ENCODE results near the gene TRAF7.
"Not testable (repeated sequence)": the region's sequence is repeated elsewhere in the genome, so short reads cannot be mapped to it uniquely, and the experiment has no call there.

TRAF7 gene

DNA sequence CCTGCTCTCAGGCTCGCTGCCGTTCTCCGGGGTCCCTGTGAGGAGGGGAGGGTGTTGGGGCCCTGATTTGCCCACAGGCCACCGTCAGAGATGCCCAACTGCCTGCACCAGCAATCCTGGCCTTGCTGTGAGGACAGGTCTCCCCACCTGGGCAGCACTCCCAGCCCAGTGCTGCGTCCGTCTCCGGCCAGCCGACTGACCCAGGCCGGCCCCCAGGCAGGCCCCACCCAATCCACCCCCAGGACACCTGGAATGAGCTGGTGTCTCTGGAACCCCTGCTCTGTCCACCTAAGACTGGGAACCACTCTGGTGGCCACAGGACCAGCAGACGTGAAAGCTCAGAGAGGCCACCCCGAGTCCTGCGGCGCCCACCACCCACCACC lies 40.0 kb upstream of the TRAF7 start:
- Histone ChIP-seq H3K27ac (ENCODE audit: low read length) (no peak overlapping the region), H3K4me3 (ENCODE audit: low read depth in 1 of 2, low read length in 2 of 2) (no peak overlapping the region), H3K9me3 (ENCODE audit: insufficient read depth, low read length, severe bottlenecking) (no peaks in the 10 kb centered on the region), H4K20me1 (ENCODE audit: insufficient read depth, low read length) (no peaks in the 10 kb centered on the region), H3K9ac (ENCODE audit: low read depth, low read length) (no peak overlapping the region), H3K79me2 (ENCODE audit: insufficient read depth, low read length) (peaks cover 4% of the 10 kb centered on the region), H2AFZ (ENCODE audit: low read depth, low read length) (no peak overlapping the region), H3K27me3 (ENCODE audit: insufficient read depth, low read length, poor library complexity) (no peaks in the 10 kb centered on the region), H3K36me3 (ENCODE audit: insufficient read depth, low read length) (peaks cover 22% of the 10 kb centered on the region), H3K4me1 (ENCODE audit: insufficient read depth, low read length) (no peaks in the 10 kb centered on the region), H3K4me2 (ENCODE audit: insufficient read depth, low read length) (no peak overlapping the region)
- no peak for DNase-seq
- no peak for ATAC-seq (ENCODE audit: insufficient read depth, low read depth)
- no peak for TF ChIP-seq EZH2 (IDR thresholded peaks at IDR 0.05; ENCODE audit: borderline replicate concordance, low read depth, low read length, severe bottlenecking)
- TF ChIP-seq, protein P1, sequence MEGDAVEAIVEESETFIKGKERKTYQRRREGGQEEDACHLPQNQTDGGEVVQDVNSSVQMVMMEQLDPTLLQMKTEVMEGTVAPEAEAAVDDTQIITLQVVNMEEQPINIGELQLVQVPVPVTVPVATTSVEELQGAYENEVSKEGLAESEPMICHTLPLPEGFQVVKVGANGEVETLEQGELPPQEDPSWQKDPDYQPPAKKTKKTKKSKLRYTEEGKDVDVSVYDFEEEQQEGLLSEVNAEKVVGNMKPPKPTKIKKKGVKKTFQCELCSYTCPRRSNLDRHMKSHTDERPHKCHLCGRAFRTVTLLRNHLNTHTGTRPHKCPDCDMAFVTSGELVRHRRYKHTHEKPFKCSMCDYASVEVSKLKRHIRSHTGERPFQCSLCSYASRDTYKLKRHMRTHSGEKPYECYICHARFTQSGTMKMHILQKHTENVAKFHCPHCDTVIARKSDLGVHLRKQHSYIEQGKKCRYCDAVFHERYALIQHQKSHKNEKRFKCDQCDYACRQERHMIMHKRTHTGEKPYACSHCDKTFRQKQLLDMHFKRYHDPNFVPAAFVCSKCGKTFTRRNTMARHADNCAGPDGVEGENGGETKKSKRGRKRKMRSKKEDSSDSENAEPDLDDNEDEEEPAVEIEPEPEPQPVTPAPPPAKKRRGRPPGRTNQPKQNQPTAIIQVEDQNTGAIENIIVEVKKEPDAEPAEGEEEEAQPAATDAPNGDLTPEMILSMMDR (IDR thresholded peaks at IDR 0.05; ENCODE audit: borderline replicate concordance, extremely low read depth, low read length, poor library complexity, severe bottlenecking), result no peak

DNA sequence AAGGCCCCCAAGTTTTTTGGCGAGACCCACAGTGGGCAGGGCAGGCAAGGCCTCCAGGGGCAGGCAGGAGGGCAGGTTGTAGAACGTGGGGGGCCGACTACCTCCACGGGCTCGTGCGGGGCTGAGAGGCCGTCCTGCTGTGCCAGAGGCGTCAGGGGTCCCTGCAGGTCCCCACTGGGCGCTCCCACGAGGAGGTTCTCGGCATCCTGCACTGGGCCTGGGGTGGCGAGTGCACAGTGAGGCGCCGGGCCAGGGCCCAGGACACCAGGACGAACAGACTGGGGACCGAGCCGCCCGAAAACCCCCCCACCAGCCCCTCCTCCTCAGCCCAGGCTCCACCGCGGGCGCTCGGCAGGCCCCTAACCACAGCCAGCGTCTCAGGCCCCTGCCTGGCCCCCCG lies 39.2 kb upstream of the TRAF7 start:
- peaks cover 14% of the 10 kb centered on the region for H3K36me3 ChIP-seq (ENCODE audit: insufficient read depth, low read length)
- H3K79me2 ChIP-seq (ENCODE audit: insufficient read depth, low read length); DNase-seq; H3K4me3 ChIP-seq (ENCODE audit: low read depth in 1 of 2, low read length in 2 of 2); H3K27ac ChIP-seq (ENCODE audit: low read length); ATAC-seq (ENCODE audit: insufficient read depth, low read depth); H2AFZ ChIP-seq (ENCODE audit: low read depth, low read length); H3K9ac ChIP-seq (ENCODE audit: low read depth, low read length); H3K9me3 ChIP-seq (ENCODE audit: insufficient read depth, low read length, severe bottlenecking); H3K4me1 ChIP-seq (ENCODE audit: insufficient read depth, low read length); H4K20me1 ChIP-seq (ENCODE audit: insufficient read depth, low read length); H3K4me2 ChIP-seq (ENCODE audit: insufficient read depth, low read length); H3K27me3 ChIP-seq (ENCODE audit: insufficient read depth, low read length, poor library complexity): not testable (repeated sequence)

DNA sequence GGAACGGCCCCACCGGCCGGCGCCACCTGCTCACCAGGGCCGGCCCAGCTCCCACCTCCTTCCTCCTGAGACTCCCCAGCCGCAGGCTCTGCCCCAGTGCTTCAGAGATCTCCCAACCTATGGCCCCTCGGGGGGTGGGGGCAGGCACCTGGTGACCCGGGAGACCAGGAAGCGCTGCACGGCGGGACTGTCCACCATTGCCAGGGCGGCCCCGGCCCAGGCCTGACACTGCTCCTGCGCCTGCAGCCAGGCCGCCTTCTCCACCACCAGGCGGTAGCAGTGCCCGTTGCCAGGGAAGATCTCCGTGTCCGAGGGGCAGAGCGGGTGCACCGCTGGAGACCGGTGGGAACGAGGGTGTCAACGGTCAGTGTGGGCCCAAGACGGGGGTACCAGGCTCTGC lies 38.2 kb upstream of the TRAF7 start:
- peaks cover 15% of the 10 kb centered on the region for H3K79me2 ChIP-seq (ENCODE audit: insufficient read depth, low read length)
- not testable (repeated sequence) for H3K4me3 ChIP-seq (ENCODE audit: low read depth in 1 of 2, low read length in 2 of 2); H3K27ac ChIP-seq (ENCODE audit: low read length); H3K4me1 ChIP-seq (ENCODE audit: insufficient read depth, low read length); H3K4me2 ChIP-seq (ENCODE audit: insufficient read depth, low read length); H3K9me3 ChIP-seq (ENCODE audit: insufficient read depth, low read length, severe bottlenecking); ATAC-seq (ENCODE audit: insufficient read depth, low read depth); DNase-seq; H4K20me1 ChIP-seq (ENCODE audit: insufficient read depth, low read length); H3K9ac ChIP-seq (ENCODE audit: low read depth, low read length); H3K36me3 ChIP-seq (ENCODE audit: insufficient read depth, low read length); H3K27me3 ChIP-seq (ENCODE audit: insufficient read depth, low read length, poor library complexity); H2AFZ ChIP-seq (ENCODE audit: low read depth, low read length)

DNA sequence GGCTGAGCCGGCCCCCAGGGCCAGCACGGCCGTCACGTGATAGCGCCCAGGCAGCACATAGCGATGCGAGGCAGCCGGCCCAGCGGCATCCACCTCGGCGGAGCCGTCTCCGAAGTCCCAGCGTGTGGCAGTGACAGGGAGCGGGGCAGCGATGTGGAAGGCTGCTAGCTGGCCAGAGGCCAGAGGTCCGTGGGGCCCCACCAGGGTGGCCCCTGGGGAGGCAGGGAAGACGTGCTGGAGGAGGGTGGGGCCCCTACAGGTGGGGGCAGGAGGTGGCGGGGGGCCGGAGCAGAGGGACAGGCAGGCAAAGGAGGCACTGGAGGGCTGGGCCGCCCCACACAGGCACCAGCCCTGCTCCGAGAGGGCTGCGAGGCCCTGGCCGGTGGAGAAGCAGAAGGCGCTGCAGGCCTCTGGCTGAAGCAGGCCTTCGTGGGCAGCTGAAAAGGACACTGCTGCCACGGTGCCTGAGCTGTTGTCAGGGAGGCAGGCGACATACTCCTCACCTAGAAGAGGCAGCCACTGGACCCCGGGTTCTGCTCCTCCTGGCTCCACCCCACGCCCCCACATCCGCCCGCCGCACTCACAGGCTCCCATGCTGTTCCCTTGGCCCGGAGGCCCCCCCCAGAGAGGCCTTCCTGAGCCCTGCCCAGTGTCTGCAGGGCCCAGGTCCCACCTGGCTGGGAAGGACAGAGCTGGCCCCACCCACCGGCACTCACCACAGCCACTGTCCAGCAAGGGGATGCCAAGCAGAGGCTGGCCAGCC lies 37.4 kb upstream of the TRAF7 start:
- peaks cover 18% of the 10 kb centered on the region for H3K79me2 ChIP-seq (ENCODE audit: insufficient read depth, low read length)
- H3K4me1 ChIP-seq (ENCODE audit: insufficient read depth, low read length); H3K36me3 ChIP-seq (ENCODE audit: insufficient read depth, low read length); ATAC-seq (ENCODE audit: insufficient read depth, low read depth); H3K9me3 ChIP-seq (ENCODE audit: insufficient read depth, low read length, severe bottlenecking); H3K27me3 ChIP-seq (ENCODE audit: insufficient read depth, low read length, poor library complexity); H3K27ac ChIP-seq (ENCODE audit: low read length); H2AFZ ChIP-seq (ENCODE audit: low read depth, low read length); DNase-seq; H3K4me3 ChIP-seq (ENCODE audit: low read depth in 1 of 2, low read length in 2 of 2); H3K4me2 ChIP-seq (ENCODE audit: insufficient read depth, low read length); H3K9ac ChIP-seq (ENCODE audit: low read depth, low read length): not testable (repeated sequence)
- H4K20me1 ChIP-seq (ENCODE audit: insufficient read depth, low read length), result peaks cover 11% of the 10 kb centered on the region; the same call in 1 of the 2 replicates

- Histone ChIP-seq H4K20me1 (ENCODE audit: insufficient read depth, low read length) (peaks cover 22% of the 10 kb centered on the region; the same call in 1 of the 2 replicates), H3K79me2 (ENCODE audit: insufficient read depth, low read length) (peaks cover 36% of the 10 kb centered on the region)
- not testable (repeated sequence) for H3K4me3 ChIP-seq (ENCODE audit: low read depth in 1 of 2, low read length in 2 of 2); H3K27ac ChIP-seq (ENCODE audit: low read length); H3K9me3 ChIP-seq (ENCODE audit: insufficient read depth, low read length, severe bottlenecking); H3K27me3 ChIP-seq (ENCODE audit: insufficient read depth, low read length, poor library complexity); H3K9ac ChIP-seq (ENCODE audit: low read depth, low read length); DNase-seq; ATAC-seq (ENCODE audit: insufficient read depth, low read depth); H2AFZ ChIP-seq (ENCODE audit: low read depth, low read length); H3K4me2 ChIP-seq (ENCODE audit: insufficient read depth, low read length); H3K4me1 ChIP-seq (ENCODE audit: insufficient read depth, low read length); H3K36me3 ChIP-seq (ENCODE audit: insufficient read depth, low read length)
Measured at GRCh38 chr16:2121325-2121724, 34.3 kb upstream of the TRAF7 start.

Data from DND-41 (cell line).